GM21423 (cell line): ENCODE measurements around the gene MAPT.
"Not testable (repeated sequence)": the region's sequence is repeated elsewhere in the genome, so short reads cannot be mapped to it uniquely, and the experiment has no call there.

Source experiments
- ATAC-seq: cut with Tn5 transposase; IDR thresholded peaks from one replicate; pipeline ENCODE4 v1.9.1; 2021; ENCODE audit warnings: mild to moderate bottlenecking, moderate library complexity; ENCODE audit not compliant: unreplicated experiment

The MAPT gene

GRCh38 chr17:46002311-46002972, 108.1 kb downstream of the MAPT start:
- ATAC-seq, result no peak

- ATAC-seq, result no peak
Measured at GRCh38 chr17:46002973-46003316, 108.6 kb downstream of the MAPT start.

GRCh38 chr17:46003907-46004748, 109.8 kb downstream of the MAPT start:
- ATAC-seq, result no peak

- ATAC-seq, result not testable (repeated sequence)
Measured at GRCh38 chr17:46006082-46006481, 111.7 kb downstream of the MAPT start.

GRCh38 chr17:46007461-46007965, 113.2 kb downstream of the MAPT start:
- no peak for ATAC-seq

GRCh38 chr17:46008591-46008990, 114.2 kb downstream of the MAPT start:
- ATAC-seq, result no peak

GRCh38 chr17:46009681-46010596, 115.6 kb downstream of the MAPT start:
- ATAC-seq, result no peak

GRCh38 chr17:46010597-46011186, 116.3 kb downstream of the MAPT start:
- ATAC-seq, result no peak

GRCh38 chr17:46011711-46012505, 117.6 kb downstream of the MAPT start:
- ATAC-seq, result no peak

- ATAC-seq, result no peak
Measured at GRCh38 chr17:46012506-46013079, 118.2 kb downstream of the MAPT start.

GRCh38 chr17:46013127-46013501, 118.8 kb downstream of the MAPT start:
- ATAC-seq, result no peak

- ATAC-seq, result no peak
Measured at GRCh38 chr17:46013502-46014165, 119.3 kb downstream of the MAPT start.

- not testable (repeated sequence) for ATAC-seq
Measured at GRCh38 chr17:46019408-46019925, 125.1 kb downstream of the MAPT start.

- ATAC-seq, result no peak
Measured at GRCh38 chr17:46020023-46020761, 125.8 kb downstream of the MAPT start.

- no peak for ATAC-seq
Measured at GRCh38 chr17:46020998-46021397, 126.6 kb downstream of the MAPT start.

- not testable (repeated sequence) for ATAC-seq
Measured at GRCh38 chr17:46023366-46023765, 129.0 kb downstream of the MAPT start.

GRCh38 chr17:46023783-46024388, 129.5 kb downstream of the MAPT start:
- ATAC-seq, result no peak

- no peak for ATAC-seq
Measured at GRCh38 chr17:46024590-46024989, 130.2 kb downstream of the MAPT start.
